Hippocampal formation (tissue), 2 donors: ENCODE measurements around the gene GABARAP.

Source experiments
- DNase-seq, 2 donors: peaks; one replicate each; lab custom pipeline; 2025; lab: John Stamatoyannopoulos, UW

The GABARAP gene

GRCh38 chr17:7222093-7222971, 19.9 kb downstream of the GABARAP start:
- DNase-seq, result no peak

- DNase-seq, result no peak
Measured at GRCh38 chr17:7221278-7222092, 20.8 kb downstream of the GABARAP start.

- peak in 1 of 2 donors; percentile 15 for DNase-seq
Measured at GRCh38 chr17:7220593-7221277, 21.5 kb downstream of the GABARAP start.

GRCh38 chr17:7219812-7220592, 22.2 kb downstream of the GABARAP start, which contains the start of the genes ACADVL and DLG4:
TSS of gene ACADVL (plus strand) at chr17:7219938. CDS start at chr17:7219985, 47 bp downstream.
TSS of gene DLG4 (minus strand) at chr17:7219836.
- peak in 1 of 2 donors; percentile 82 for DNase-seq

GRCh38 chr17:7219229-7219811, 22.9 kb downstream of the GABARAP start:
- peak in 1 of 2 donors; percentile 85 for DNase-seq

GRCh38 chr17:7218758-7219157, 23.5 kb downstream of the GABARAP start:
- DNase-seq, result no peak

GRCh38 chr17:7218166-7218565, 24.1 kb downstream of the GABARAP start:
- no peak for DNase-seq

- DNase-seq, result no peak
Measured at GRCh38 chr17:7217113-7217987, 24.9 kb downstream of the GABARAP start.

GRCh38 chr17:7216242-7217112, 25.8 kb downstream of the GABARAP start:
- DNase-seq, result no peak

GRCh38 chr17:7215652-7216180, 26.5 kb downstream of the GABARAP start:
- DNase-seq, result no peak

- DNase-seq, result no peak
Measured at GRCh38 chr17:7215136-7215638, 27.1 kb downstream of the GABARAP start.

GRCh38 chr17:7214300-7215135, 27.7 kb downstream of the GABARAP start:
- DNase-seq, result peak; percentile 94 to 95

GRCh38 chr17:7213895-7214299, 28.4 kb downstream of the GABARAP start:
- DNase-seq, result peak in 1 of 2 donors; percentile 80

- DNase-seq, result no peak
Measured at GRCh38 chr17:7211491-7212273, 30.6 kb downstream of the GABARAP start.

- no peak for DNase-seq
Measured at GRCh38 chr17:7208754-7209460, 33.3 kb downstream of the GABARAP start.

- DNase-seq, result no peak
Measured at GRCh38 chr17:7208027-7208571, 34.1 kb downstream of the GABARAP start.
